Endodermal cell (in vitro differentiated cells): ENCODE results near the gene CBLB. TPM values are rescaled to one million over a fixed set of nuclear protein-coding genes. Genes with fewer than 3 reads are reported as not detected.
A peak's percentile ranks its signal among the peaks of the same experiment; 100 is the strongest.

Experiments used
- DNase-seq: peaks from one replicate; pipeline ENCODE4 v3.0.0-alpha.2; 2017
- H3K27ac ChIP-seq: 2 replicates; pipeline ENCODE4 v1.5.1; 2013; ENCODE audit warnings: mild to moderate bottlenecking, low read depth, low read length, moderate library complexity
- H3K27me3 ChIP-seq: 2 replicates; pipeline ENCODE4 v1.6.1; 2013; ENCODE audit warnings: mild to moderate bottlenecking, low read length, moderate library complexity; ENCODE audit not compliant: insufficient read depth, control insufficient read depth, poor library complexity, severe bottlenecking
- H3K36me3 ChIP-seq: 2 replicates; pipeline ENCODE4 v1.7.0; 2013; ENCODE audit warnings: mild to moderate bottlenecking, low read length, moderate library complexity; ENCODE audit not compliant: control insufficient read depth, insufficient read depth
- H3K4me1 ChIP-seq: one replicate; pipeline ENCODE4 v1.7.0; 2013; ENCODE audit warnings: low read length; ENCODE audit not compliant: control insufficient read depth, insufficient read depth
- H3K4me3 ChIP-seq: 2 replicates; pipeline ENCODE4 v1.5.1; 2013; ENCODE audit warnings: mild to moderate bottlenecking, low read length, moderate library complexity
- H3K9ac ChIP-seq: 2 replicates; pipeline ENCODE4 v1.6.1; 2013; ENCODE audit warnings: mild to moderate bottlenecking, low read length, moderate library complexity; ENCODE audit not compliant: poor library complexity, severe bottlenecking; ENCODE audit errors: extremely low read depth
- H3K9me3 ChIP-seq: 2 replicates; pipeline ENCODE4 v1.6.1; 2013; ENCODE audit warnings: mild to moderate bottlenecking, low read length, moderate library complexity; ENCODE audit not compliant: control insufficient read depth
- H3K27ac Mint-ChIP-seq: 2 replicates; pipeline ENCODE4 v1.8.0; 2020; ENCODE audit warnings: mixed read lengths
- H3K27me3 Mint-ChIP-seq: 2 replicates; pipeline ENCODE4 v1.8.0; 2021; ENCODE audit warnings: mild to moderate bottlenecking, mixed read lengths; ENCODE audit not compliant: insufficient read depth
- H3K36me3 Mint-ChIP-seq: 2 replicates; pipeline ENCODE4 v1.8.0; 2020; ENCODE audit warnings: low read depth, mixed read lengths
- H3K4me1 Mint-ChIP-seq: 2 replicates; pipeline ENCODE4 v1.8.0; 2020; ENCODE audit warnings: mixed read lengths
- H3K4me3 Mint-ChIP-seq: 2 replicates; pipeline ENCODE4 v1.8.0; 2020; ENCODE audit warnings: mild to moderate bottlenecking, moderate library complexity, mixed read lengths
- H3K9me3 Mint-ChIP-seq: 2 replicates; pipeline ENCODE4 v1.8.0; 2020; ENCODE audit warnings: mild to moderate bottlenecking, mixed read lengths
- WGBS, 2 experiments: methylation state at CpG; one replicate each; pipeline versions ENCODE4 v1.1.5 to v1.1.7; 2013; ENCODE audit warnings: missing lambda C conversion rate in 2 of 2, mixed read lengths in 1 of 2; ENCODE audit not compliant: insufficient coverage in 1 of 2, insufficient read length in 1 of 2; 5-methylcytosine and 5-hydroxymethylcytosine counted together
- long read RNA-seq, 4 experiments: library from polyadenylated mRNA in 2 of 4; library from RNA in 1 of 4; library from capped mRNA in 1 of 4; stranded (forward) in 3 of 4; unstranded in 1 of 4; transcript quantifications; one replicate each; pipeline ENCODE4 v2.0.0, GENCODE V29; 2020 to 2021; ENCODE audit warnings: inconsistent platforms in 1 of 4
- polyA plus RNA-seq, 2 experiments: library from polyadenylated mRNA; stranded (reverse); fragments of 50-300 nt; gene quantifications; one replicate each; pipeline ENCODE4 v1.2.3, GENCODE V29; 2013
- total RNA-seq, 2 donors: library from RNA; stranded (reverse); fragmentation: NEBNext Ultra II Directional in 1 of 2; extraction: Animal tissue kit (Norgen Biotek cat#: 25700) in 1 of 2; gene quantifications; 2 replicates in 1 of 2; 3 replicates in 1 of 2; pipeline ENCODE4 v1.2.1, GENCODE V29; 2021
- TF ChIP-seq, protein P1 (sequence below): fragments of 200-600 bp; sonication (generic); conservative IDR thresholded peaks from 2 replicates; pipeline ENCODE4 v1.5.0; 2021; ENCODE audit warnings: antibody characterized with exemption, mild to moderate bottlenecking

The CBLB gene
- total RNA-seq, result 10 to 100 TPM; 45.4 to 60.5 TPM
- polyA plus RNA-seq (2013, experiment 1 of 2), result 41.8 TPM
- 41.5 TPM for polyA plus RNA-seq (2013, experiment 2 of 2)
- long read RNA-seq, experiment 1, full-length matches to known transcripts, result 2 of 12 reads
- long read RNA-seq, experiment 1, partial matches to known transcripts, result 5 of 12 reads
- long read RNA-seq, experiment 1, other reads (novel, unspliced or antisense), result 5 of 12 reads
- long read RNA-seq, experiment 2, full-length matches to known transcripts, result 9 of 49 reads
- long read RNA-seq, experiment 2, partial matches to known transcripts, result 8 of 49 reads
- long read RNA-seq, experiment 2, other reads (novel, unspliced or antisense), result 32 of 49 reads
- long read RNA-seq, experiment 3, full-length matches to known transcripts, result 20 of 88 reads
- long read RNA-seq, experiment 3, partial matches to known transcripts, result 7 of 88 reads
- long read RNA-seq, experiment 3, other reads (novel, unspliced or antisense), result 61 of 88 reads
- long read RNA-seq, experiment 4, full-length matches to known transcripts, result 1 of 5 reads
- long read RNA-seq, experiment 4, partial matches to known transcripts, result 0 of 5 reads
- long read RNA-seq, experiment 4, other reads (novel, unspliced or antisense), result 4 of 5 reads

DNA sequence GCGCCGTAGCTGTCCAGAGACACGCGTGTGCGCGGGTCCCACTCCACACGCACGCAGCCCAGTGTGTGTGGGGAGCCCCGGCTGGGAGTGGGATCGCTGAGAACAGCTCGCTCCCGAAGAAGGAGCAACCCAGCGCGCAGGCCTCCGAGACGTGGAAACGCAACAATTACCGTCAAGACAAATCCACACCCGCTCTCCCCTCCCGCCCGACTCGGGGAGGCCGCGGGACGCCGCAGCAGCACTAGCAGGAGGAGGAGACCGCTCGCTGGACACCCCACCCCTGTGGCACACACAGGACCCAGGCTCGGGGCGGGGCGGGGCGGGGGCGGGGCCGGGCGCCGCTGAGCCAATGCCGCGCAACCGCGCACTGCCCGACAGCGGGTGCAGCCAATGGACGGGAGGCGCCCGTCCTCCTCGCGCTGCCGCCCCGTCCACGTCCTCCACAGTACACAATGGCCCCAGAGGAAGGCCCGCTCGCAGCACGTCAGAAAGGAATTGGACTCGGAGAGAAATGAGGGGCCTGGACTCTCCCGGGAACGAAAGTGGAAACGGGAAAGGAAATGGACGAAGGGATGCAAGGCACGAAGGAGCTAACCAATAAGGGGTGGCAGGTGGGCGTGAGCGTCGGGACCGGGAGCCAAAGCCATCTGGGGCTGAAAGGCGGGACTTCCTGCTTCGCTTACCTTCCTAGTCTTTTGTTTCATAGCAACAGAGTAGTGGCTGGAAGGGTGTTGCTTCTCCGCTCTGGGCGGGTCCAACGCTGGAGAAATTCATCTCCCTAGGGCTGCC is at the start of gene CBLB:
Gene CBLB, minus strand, starts transcription at position 271 of the 789 bp plus-strand sequence. CDS start 1,435 bp downstream, outside the sequence.
- Histone ChIP-seq H3K9me3 (no peaks in the 10 kb centered on the region), H3K27me3 (no peaks in the 10 kb centered on the region), H3K36me3 (peaks cover 22% of the 10 kb centered on the region), H3K4me3 (peak within 1 kb of the TSS; percentile 83), H3K9ac (peak within 1 kb of the TSS; percentile 68), H3K27ac (peak within 1 kb of the TSS; percentile 99), H3K4me1 (peaks cover 9% of the 10 kb centered on the region)
- no peaks in the 10 kb centered on the region for H3K27me3 Mint-ChIP-seq
- TF ChIP-seq, protein P1, sequence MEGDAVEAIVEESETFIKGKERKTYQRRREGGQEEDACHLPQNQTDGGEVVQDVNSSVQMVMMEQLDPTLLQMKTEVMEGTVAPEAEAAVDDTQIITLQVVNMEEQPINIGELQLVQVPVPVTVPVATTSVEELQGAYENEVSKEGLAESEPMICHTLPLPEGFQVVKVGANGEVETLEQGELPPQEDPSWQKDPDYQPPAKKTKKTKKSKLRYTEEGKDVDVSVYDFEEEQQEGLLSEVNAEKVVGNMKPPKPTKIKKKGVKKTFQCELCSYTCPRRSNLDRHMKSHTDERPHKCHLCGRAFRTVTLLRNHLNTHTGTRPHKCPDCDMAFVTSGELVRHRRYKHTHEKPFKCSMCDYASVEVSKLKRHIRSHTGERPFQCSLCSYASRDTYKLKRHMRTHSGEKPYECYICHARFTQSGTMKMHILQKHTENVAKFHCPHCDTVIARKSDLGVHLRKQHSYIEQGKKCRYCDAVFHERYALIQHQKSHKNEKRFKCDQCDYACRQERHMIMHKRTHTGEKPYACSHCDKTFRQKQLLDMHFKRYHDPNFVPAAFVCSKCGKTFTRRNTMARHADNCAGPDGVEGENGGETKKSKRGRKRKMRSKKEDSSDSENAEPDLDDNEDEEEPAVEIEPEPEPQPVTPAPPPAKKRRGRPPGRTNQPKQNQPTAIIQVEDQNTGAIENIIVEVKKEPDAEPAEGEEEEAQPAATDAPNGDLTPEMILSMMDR, result no peak
- H3K4me3 Mint-ChIP-seq, result peak within 1 kb of the TSS; percentile 90
- DNase-seq, result peak; percentile 96
- peaks cover 14% of the 10 kb centered on the region for H3K36me3 Mint-ChIP-seq
- peaks cover 31% of the 10 kb centered on the region for H3K4me1 Mint-ChIP-seq
- 0 to 2% methylated on average over 9 to 68 of the region's 68 CpGs for WGBS, 2 experiments
- no peaks in the 10 kb centered on the region for H3K9me3 Mint-ChIP-seq
- peak within 1 kb of the TSS; percentile 98 for H3K27ac Mint-ChIP-seq

DNA sequence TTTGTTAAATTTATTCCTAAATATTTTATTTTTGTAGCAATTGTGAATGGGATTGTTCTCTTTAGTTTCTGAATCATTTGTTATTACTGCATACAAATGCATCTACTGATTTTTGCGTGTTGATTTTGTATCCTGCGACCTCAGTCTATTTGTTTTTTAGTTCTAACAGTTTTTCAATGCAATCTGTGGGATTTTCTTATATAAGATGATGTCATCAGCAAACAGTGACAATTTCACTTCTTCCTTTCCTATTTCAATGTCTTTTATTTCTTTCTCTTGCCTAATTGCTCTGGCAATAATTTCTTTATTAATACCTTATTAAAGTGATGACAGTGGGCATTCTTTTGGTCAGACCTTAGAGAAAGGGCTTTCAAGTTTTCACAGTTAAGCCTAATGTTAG is 48.0 kb upstream of the CBLB start:
- Histone ChIP-seq H3K9ac (no peak overlapping the region), H3K4me3 (no peak overlapping the region), H3K36me3 (no peaks in the 10 kb centered on the region), H3K27ac (no peak overlapping the region), H3K27me3 (no peaks in the 10 kb centered on the region), H3K4me1 (no peaks in the 10 kb centered on the region), H3K9me3 (peaks cover 16% of the 10 kb centered on the region)
- Mint-ChIP-seq H3K4me1 (no peaks in the 10 kb centered on the region), H3K27me3 (no peaks in the 10 kb centered on the region), H3K4me3 (no peak overlapping the region), H3K36me3 (no peaks in the 10 kb centered on the region), H3K27ac (no peak overlapping the region), H3K9me3 (peaks cover 18% of the 10 kb centered on the region)
- TF ChIP-seq, protein P1, result no peak
- DNase-seq, result no peak
- 84 to 88% methylated on average over 2 of the region's 2 CpGs for WGBS, 2 experiments

DNA sequence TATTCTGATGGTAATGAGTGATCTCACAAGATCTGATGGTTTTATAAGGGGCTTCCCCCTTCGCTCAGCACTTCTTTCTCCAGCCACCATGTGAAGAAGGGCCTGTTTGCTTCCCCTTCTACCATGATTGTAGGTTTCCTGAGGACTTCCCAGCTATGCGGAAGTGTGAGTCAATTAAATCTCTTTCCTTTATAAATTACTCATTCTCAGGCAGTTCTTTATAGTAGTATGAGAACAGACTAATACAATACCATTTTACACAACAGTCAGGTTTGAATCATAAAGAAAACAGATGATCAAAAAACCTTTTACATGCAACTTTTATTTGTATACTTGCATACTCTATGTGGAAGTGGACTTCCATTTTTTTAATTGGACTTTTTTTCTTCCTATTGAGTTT is 46.7 kb upstream of the CBLB start:
- Histone ChIP-seq H3K9me3 (peaks cover 15% of the 10 kb centered on the region), H3K9ac (no peak overlapping the region), H3K27me3 (no peaks in the 10 kb centered on the region), H3K27ac (no peak overlapping the region), H3K36me3 (no peaks in the 10 kb centered on the region), H3K4me3 (no peak overlapping the region), H3K4me1 (no peaks in the 10 kb centered on the region)
- DNase-seq, result no peak
- Mint-ChIP-seq H3K9me3 (peaks cover 15% of the 10 kb centered on the region), H3K27me3 (no peaks in the 10 kb centered on the region), H3K27ac (no peak overlapping the region), H3K4me3 (no peak overlapping the region), H3K4me1 (no peaks in the 10 kb centered on the region), H3K36me3 (no peaks in the 10 kb centered on the region)
- TF ChIP-seq, protein P1, result no peak
- WGBS, 2 experiments, result 98 to 100% methylated on average over 1 to 2 of the region's 2 CpGs
